Measurements from ENCODE around the gene PARD6G.

- no peak for TF ChIP-seq CTCF (conservative IDR thresholded peaks at IDR 0.05)
- no peak for TF ChIP-seq EZH2 (IDR thresholded peaks at IDR 0.05; ENCODE audit: low read depth)
Measured at GRCh38 chr18:80225685-80226084, 21.6 kb downstream of the PARD6G start.
